NCI-H446 treated with DMSO at 0.1 percent for 48 hours (cell line): ENCODE data around the gene SLC16A6.
A peak's percentile ranks its signal among the peaks of the same experiment; 100 is the strongest.
"Not testable (repeated sequence)": the region's sequence is repeated elsewhere in the genome, so short reads cannot be mapped to it uniquely, and the experiment has no call there.

Source experiments
- DNase-seq: peaks from one replicate; lab custom pipeline; 2025; lab: John Stamatoyannopoulos, UW

SLC16A6 gene

DNA sequence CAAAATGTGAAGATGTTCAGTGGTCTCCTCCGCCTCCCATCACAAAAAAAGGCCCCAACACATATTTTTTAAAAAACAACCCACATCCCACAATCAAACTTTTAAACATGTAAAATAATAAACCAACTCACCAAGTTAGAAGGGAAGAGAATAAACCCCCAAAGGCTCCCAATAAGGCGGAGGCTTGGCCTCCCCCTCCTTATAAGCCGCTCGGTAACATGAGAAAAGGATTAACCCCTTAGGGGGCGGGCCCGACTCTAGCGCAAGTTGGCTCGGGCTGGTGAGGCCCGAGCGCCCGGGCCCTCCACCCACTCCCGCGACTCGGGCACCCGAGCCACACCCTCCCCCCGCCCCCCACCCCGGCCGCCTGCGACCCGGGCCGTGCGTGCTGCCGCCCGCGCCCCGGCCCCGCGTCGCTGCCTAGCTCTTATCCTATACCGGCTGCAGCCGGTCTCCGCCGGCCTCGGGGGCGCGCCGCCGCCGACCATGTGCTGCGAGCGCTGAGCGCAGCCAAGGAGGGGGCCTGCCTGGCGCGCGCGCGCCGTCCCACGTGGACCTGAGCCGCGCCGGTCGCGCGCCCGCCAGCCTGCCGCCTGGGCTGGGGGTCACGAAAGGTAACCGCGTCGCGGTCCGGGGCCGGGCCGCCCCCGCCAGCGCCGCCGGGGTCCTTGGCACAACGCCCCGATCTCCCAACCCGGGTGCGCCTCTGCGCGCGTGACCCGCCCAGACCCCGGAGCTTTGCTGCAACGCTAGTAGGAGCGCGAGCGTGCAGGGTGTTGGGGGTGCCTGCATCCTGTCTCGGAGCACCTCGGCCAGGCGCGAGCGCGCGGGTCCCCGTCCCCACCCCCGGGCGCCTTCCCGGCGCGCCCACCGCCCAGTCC lies at the start of gene SLC16A6, which contains the start of gene ARSG:
TSS of gene SLC16A6 (minus strand) at position 173 of the 881 bp plus-strand sequence. CDS start 12,807 bp downstream, outside the sequence.
TSS of gene ARSG (plus strand) at position 541 of the 881 bp plus-strand sequence. CDS start 15,999 bp downstream, outside the sequence.
- DNase-seq, result peak; percentile 54

DNA sequence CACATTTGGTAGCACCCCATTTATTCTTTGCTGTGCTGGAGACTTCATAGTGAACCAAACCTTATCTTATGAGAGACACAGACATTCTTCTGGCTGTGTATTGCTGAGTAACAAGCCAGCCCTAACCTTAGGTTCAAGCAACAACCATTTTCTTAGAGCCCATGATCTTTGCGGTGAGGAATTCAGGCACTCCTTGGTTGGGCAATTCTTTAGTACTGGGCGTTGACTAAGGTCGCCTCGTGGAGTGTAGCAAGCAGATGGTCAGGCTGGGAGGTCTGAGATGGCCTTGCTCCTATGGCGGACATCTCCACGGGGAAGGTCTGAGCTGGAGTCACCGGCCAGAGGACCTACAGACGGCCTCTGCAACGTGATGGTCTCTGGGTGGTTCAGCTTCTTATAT lies 43.5 kb upstream of the SLC16A6 start:
- DNase-seq, result no peak

- DNase-seq, result not testable (repeated sequence)
These were observed 41.0 kb upstream of the SLC16A6 start for GRCh38 chr17:68331932-68332331.

GRCh38 chr17:68329331-68329730 lies 38.4 kb upstream of the SLC16A6 start:
- no peak for DNase-seq

DNA sequence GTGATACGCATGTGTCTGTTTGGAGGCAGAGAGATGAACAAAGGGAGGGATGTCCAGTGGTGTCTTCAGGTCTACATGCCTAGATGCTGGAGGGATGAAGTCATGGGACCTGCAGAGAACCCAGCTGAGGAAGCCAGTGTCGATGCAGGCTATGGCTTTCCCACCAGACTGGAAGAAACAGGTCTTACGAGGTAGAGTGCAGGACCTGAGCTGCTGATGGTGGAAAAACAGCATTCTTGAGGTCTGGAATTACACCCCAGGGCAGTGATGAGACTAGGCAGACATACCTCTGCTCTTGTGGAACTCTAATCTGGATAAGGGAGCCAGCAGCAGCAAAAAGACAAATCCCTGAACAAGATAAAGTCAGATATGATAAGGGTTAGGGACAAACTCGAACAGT lies 37.7 kb upstream of the SLC16A6 start:
- DNase-seq, result no peak

DNA sequence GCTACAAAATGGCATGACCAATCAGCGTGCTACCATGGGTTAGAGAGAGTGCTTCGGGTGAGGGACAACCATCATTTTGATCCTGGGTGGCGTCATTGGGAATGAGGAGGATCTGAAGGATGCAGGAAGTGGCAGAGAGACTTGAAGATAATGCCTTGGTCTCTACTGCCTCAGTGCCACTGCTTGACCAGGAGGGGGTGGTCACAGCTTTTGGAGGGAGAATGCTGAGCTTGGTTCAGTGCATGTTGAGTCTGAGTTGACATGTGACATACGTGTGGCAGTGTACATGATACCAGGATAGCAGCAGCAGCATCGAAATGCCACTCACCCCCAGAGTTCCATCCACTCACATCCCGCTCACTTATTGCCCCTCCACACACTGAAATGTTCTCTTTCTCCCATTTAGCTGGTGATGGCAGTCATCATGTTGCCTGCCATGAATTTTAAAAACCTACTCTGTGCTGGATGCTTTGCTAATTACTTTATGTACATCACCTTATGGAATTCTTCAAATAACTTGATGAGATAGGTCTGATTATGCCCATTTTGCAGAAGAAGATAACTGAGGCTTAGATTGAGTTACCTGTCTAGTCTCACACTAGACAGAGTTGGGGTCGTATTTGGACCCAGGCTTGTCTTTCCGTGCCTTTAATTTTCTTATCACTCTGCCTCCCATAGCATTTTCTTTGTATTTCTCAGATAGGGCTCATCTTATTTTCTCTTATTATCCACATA lies 37.1 kb upstream of the SLC16A6 start:
- DNase-seq, result no peak

- DNase-seq, result no peak
These were observed 35.8 kb upstream of the SLC16A6 start for GRCh38 chr17:68326681-68327080.

DNA sequence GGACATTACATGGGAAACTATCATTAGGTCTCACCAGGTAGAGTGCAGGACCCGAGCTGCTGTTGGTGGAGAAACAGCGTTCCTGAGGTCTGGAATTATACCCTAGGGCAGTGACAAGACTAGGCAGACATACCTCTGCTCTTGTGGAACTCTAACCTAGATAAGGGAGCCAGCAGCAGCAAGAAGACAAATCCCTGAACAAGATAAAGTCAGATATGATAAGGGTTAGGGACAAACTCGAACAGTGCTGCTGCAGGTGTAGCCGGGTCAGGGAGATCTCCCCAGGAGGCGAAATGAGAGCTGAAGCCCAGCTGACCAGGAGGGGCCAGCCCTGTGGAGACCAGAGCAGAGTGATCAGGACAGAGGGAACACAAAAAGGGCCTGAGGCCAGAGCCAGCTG lies 35.0 kb upstream of the SLC16A6 start:
- DNase-seq, result no peak

GRCh38 chr17:68324654-68325336 lies 33.9 kb upstream of the SLC16A6 start:
- no peak for DNase-seq

DNA sequence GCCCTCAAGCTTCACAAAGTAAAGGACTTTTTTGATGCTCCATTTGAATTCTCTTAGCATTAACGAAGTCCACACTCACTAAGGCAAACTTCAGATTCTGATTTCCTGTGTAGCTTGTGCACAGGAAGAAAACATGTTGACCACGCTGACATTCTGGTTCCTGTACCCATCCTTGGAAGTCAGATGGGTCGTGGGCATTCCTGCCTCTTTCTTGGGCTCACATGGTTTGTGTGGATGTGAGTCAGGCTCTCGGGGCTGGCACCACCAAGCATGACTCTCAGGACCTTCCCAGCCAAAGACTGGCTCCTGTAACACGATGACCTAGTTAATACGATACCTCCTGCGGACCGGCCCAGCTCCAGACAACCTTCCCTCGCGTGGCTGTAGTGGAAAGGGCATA lies 33.2 kb upstream of the SLC16A6 start:
- no peak for DNase-seq

DNA sequence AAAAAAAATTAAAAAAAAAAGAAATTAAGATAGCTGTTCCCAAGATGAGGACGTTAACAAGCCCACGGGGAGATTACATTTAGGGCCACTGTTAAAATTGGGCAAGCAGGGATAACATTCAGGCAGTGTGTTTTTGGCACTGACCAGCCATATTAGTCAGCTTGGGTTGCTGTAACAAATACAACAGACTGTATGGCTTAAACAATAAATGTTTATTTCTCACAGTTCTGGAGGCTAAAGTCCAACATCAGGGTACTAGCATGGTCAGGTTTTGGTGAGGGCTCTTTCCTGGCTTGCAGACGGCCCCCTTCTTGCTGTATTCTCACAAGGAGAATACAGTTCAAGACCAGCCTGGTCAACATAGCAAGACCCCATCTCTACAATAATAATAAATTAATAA lies 31.7 kb upstream of the SLC16A6 start:
- no peak for DNase-seq

DNA sequence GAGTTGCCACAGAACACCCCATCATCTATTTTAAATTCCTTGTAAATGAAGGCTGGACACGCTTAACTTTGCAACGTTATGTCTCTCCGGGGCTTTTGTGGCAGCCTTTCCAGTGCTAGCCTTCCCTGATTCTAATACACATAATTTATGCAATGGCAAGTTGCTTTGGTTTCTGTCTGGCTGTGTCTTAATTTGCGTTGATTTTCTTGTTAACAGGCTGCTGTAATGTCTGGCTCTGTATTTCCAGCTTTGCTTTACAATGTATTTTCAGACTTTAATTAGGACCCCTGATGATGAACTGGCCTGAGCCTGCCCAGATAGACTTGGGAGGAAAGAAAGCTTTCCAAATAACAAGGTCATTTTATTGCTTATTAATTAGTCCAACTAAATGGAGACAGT lies 30.6 kb upstream of the SLC16A6 start:
- DNase-seq, result no peak

DNA sequence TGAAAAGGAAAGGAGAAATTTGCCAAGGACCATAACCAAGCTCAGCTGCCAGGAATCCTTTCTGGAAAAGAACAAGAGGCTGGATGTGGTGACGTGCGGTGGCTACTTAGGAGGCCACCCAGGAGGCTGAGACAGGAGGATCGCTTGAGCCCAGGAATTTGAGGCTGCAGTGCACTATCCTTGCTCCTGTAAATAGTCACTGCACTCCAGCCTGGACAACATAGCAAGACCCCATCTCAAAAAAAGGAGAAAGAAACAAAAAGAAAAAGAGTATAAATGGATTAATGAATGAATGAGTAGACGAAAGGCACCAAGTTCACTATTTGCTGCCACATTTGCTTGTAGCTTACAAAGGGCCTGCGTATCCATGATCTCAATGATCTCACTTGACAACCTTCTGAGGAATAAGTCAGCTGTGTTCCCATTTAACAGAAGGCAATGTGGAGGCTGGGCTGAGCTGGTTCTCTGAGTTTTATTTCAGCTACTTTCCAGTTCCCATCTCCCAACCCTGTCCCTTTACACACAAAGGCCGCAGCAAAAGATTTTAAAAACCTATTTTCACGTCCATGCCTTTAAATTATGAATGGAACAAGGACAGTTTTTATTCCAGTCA lies 30.1 kb upstream of the SLC16A6 start:
- DNase-seq, result no peak

DNA sequence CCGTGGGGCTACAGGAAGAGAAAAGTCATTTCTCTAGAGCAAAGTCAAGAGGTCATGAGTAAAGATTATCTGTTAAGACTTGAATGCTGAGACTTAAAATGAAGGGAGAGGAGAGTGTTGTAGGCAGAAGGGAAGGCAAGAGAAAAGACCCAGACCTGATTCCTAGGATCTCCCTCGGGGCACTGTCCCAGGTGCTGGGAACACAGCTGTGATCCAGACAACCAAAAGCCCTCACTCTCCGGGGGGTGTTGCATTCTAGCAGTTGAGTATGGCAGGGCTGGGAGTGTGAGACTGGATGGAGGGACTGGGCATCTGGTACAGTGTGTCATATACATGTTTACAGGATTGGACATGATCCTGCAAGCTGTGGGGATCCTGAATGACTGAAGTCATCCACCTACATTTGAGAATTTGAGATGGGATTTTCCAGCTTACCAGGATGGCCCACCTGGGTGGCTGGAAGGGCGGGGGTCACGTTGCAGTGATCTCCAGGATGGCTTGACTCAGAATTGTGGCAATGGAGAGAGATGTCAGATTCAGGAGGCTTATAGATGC lies 29.5 kb upstream of the SLC16A6 start:
- no peak for DNase-seq

DNA sequence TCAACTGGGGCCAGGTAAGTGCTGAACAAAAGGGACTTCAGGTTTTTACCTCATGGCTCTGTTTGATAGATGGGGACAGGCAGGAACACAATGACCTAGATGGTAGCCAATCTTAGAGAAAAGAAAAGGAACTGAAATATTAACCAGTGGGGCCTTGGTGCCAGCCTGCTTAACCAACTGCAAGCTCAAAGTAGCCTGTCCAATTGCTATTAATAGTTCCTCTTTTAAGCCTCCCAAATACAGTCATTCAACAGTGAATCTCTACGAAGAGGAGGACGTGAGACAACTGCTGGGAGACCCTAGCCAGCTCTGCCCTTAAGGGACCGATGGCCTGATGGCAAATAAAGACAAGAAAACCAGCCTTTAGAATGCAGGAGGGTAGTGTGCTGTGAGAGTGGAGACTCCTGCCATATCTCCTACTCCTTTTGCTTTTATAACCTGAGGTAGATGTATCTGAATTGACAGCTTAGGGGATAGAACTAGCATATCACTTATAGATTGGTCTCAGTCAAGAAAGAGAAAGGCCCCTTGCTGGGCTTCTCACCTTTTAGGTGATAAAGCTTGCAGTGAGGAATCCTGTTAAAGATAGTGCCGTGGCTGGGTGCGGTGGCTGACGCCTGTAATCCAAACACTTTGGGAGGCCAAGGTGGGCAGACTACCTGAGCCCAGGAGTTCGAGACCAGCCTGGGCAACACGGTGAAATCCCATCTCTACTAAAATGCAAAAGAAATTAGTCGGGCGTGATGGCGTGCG lies 28.7 kb upstream of the SLC16A6 start:
- no peak for DNase-seq

GRCh38 chr17:68318103-68318991 lies 27.4 kb upstream of the SLC16A6 start:
- no peak for DNase-seq

DNA sequence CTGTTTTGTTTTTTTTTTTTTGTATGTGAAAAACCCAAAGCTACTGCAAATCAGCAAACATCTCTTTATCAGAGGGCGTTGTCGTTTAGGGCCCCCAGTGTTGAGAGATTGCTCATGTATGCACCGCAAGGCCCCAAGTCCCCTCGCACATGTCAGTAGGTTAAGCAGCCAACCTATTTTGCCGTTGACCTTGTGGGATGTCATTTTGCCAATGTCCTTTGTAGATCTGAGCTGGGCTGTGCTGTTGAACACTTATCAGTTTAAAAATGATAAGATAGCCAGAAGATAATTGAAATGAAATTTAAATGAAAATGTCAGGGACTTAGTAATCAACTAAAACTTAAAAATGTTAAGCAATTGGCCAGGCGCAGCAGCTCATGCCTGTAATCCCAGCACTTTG lies 26.5 kb upstream of the SLC16A6 start:
- no peak for DNase-seq

DNA sequence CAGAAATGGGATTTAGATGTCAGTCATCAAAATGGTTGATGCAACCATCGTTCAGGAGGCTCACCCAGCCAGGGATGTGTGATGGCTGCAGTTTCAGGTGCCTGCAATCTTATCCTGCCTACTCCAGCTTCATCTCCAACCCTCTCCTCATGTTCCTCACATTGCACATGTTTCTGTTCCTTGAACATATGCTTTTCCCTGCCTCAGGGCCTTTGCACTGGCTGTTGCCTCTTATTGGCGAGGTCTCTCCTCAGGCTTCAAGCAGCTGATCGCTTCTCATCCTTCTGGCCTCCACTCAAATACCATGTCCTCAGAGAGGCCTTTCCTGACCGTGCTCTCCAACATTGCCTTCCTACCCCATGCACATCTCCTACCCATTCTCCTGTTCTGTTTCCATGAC lies 25.0 kb upstream of the SLC16A6 start:
- no peak for DNase-seq

GRCh38 chr17:68314916-68315535 lies 24.1 kb upstream of the SLC16A6 start:
- DNase-seq, result no peak

DNA sequence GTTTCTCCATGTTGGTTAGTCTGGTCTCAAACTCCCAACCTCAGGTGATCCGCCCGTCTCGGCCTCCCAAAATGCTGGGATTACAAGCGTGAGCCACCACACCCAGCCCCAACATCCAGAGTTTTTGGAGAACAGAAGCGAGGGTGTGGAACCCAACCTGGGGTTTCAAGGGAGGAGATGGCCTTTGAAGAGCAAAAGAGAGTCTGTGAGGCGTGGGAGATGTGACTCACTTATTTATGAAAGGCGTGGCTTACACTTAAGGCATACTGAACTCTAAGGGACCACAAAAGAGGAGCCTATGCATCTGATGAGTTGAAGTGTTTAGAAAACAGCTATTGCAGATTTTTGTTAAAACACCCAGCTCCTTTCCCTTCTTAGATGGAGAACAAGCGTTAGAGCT lies 19.2 kb upstream of the SLC16A6 start:
- DNase-seq, result no peak
